GM18511 (cell line): ENCODE measurements around the gene SMO.

Source experiments
- ATAC-seq: cut with Tn5 transposase; IDR thresholded peaks from one replicate; pipeline ENCODE4 v1.9.1; 2021; ENCODE audit warnings: mild to moderate bottlenecking, moderate library complexity; ENCODE audit not compliant: unreplicated experiment

SMO gene

DNA sequence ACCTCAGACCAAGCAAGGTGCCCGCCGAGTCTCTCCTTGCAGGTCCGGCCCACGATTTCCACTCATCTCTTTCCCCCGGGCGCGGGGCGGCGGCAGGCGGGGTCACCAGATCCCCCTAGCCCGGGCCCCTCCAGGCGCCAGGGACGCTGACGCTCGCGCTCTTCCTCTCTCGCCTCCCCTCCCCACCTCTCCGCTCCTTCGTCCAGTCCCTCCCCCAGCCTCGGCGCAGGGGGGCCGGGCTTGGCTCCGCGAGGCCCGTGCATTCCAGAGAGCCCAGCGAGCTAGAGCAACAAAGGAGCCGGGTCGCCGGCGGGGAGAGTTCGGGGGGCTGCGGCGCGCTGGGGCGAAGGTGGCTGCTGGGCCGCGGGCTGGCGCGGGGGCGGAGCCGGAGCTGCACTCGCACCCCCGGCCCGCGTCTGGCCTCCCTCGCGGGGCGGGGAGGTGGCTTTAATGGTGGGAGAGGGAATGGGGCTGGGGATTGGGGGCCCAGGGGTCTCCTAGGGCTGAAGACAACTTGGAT lies at the start of gene SMO:
Gene SMO (plus strand): TSS at position 262 of the 520 bp plus-strand sequence. CDS start 519 bp downstream, outside the sequence.
- ATAC-seq, result peak; percentile 54

DNA sequence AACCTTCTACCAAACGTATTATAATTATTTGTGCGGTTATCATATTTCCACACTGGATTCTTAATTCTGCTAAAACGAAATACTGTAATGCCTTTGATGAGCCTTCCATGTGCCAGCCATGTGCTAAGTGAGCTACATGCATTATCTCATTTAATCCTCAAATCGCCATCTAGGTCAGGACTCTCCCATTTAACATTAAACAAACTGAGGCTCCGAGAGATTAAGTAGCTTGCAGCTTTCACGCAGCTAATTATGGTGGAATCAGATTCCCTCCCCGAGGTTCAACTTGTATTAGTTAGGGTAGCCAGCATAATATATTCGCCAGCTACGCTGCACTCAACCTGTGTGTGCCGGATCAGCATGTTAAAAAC lies 44.7 kb upstream of the SMO start:
- no peak for ATAC-seq

DNA sequence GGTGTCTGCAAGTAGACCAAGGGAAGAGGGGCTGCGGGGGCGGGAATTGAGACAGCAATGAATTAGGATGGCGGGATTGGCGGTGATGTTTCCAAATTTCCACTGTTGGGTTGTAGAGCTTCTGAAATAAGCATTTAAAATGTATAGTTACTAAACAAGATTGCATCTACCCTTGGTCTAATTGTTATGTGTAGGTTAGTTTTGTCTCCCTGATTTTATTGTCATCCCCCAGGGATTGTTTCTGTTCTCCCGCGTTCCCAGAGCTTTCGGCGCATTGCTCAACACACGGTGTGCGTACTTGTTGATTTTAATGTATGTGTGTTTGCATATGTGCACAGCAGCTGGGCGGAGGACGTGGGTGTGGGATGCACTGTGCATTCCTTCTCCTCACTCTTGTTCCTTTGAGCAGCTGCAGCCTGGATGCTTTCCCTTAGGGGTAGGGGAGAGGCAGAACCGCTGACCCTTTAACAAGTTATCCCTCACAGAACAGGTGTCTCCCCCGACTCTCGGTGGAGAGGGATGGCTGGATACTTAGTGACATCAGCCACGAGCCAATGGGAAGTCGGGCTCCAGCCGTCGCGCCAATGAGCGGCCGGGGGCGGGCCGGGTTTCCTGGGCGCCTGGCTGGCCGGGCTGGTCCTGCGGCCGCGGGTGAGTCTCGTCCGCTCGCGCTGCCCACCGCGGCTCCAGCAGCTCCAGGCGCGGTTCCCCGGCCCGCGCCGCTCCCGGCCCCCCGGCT lies 44.2 kb upstream of the SMO start, which contains the start of gene TSPAN33:
Gene TSPAN33 (plus strand): TSS at position 613 of the 739 bp plus-strand sequence. CDS start 274 bp downstream, outside the sequence.
- ATAC-seq, result peak; percentile 76

DNA sequence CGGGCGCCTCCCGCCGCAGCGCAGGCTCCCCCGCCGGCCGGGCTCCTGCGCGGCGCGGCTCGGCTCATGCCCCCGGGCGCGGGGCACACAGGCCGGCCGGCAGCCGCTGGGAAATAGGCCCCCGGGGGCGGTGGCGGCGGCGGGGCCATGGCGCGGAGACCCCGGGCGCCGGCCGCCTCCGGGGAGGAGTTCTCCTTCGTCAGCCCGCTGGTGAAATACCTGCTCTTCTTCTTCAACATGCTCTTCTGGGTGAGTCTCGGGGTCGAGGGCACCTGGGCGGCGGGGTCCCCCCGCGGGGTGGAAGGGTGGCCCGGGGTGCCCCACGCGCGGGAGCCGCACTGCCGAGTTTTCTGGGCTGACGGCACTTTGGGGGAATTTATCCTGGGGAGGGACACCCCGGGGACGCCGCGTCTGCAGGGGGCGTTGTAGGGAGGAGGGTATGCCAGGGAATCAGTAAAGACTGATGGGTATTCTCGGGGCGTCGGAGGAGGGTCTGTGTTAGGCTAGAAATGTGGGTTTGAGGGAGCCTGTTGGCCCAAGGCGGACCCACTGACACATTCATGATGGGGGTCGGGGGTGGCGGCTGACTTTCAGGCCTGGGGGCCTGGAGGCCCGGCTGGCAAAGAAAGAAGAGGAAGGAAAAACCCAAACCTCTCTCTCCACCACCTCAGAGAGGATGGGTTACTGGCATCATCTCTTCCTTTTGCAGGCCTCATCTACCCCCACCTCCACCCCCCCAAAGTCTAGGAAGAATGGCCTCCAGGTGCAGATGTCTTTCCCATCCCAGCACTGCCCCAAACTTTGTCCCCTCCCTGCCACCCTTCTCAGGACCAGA lies 43.4 kb upstream of the SMO start:
- ATAC-seq, result peak; percentile 27

DNA sequence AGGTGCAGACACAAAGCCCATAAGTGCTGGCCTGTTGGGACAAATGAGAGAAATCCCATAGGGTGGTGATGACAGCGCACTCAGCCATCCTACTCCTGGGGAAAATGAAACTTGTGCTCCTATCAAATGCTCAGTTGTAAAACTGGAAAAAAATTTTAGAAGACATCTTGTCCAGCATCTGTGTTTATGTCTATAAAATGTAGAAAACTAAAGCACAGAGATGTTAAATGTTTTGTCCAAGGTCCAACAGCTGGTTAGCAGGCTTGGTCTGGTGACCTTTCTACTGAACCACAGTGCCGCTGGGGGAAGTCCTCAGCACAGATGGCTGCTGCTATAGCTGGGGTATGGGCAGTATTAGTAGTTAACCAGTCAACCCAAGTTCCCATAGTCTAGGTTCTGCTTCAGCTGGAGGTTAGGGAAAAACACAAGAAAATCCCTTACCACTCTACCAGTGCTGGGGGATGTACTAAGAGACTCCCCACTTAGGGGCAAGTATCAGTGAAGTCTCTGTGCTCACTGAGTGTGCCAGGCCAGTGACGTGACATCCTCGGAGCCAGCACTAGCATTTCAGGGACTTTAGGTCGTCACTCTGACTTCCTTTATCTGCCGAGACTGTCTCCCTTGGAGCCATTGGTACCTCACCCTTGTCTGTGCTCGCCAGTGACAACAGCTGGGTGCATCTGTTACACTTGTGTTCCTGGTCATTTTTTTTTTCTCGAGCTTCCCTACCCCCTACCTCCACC lies 42.0 kb upstream of the SMO start:
- ATAC-seq, result peak; percentile 73

DNA sequence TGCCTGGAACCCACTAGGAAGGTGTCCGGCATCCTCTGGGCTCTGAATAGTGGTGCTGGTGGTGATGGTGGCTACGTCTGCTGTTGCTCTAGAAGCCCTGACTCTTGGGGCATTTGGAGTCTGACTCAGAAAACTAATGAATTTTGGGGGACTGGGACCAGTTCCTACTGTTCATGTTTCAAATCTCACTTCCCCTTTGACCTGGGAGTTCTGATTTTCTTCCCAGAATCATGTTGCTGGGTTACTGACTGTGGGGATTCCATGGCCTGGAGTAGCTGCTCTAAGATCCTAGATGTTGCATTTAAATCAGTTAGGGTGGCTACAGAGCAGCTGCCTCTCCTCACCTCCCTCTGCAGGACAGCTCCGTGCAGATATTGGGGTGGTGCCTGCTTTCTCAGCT lies 40.7 kb upstream of the SMO start:
- ATAC-seq, result no peak

DNA sequence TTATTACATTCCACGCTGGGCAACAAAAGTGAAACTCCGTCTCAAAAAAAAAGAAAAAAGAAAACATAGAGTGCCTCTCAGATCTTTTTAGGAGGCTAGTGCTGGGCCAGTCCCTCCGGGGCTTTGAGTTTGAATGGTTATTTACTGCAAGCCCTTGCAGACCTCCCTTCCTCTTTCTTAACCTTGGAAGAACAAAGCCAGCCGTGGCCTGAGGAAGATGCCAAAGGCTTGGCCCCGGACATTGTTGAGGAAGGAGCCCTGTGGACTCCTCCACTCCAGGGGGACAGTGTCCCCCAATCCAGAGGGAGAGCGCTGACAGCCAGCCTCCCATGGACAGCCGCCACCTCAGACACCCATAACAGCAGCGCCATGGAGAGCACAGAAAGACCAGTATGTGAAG lies 38.9 kb upstream of the SMO start:
- ATAC-seq, result no peak

DNA sequence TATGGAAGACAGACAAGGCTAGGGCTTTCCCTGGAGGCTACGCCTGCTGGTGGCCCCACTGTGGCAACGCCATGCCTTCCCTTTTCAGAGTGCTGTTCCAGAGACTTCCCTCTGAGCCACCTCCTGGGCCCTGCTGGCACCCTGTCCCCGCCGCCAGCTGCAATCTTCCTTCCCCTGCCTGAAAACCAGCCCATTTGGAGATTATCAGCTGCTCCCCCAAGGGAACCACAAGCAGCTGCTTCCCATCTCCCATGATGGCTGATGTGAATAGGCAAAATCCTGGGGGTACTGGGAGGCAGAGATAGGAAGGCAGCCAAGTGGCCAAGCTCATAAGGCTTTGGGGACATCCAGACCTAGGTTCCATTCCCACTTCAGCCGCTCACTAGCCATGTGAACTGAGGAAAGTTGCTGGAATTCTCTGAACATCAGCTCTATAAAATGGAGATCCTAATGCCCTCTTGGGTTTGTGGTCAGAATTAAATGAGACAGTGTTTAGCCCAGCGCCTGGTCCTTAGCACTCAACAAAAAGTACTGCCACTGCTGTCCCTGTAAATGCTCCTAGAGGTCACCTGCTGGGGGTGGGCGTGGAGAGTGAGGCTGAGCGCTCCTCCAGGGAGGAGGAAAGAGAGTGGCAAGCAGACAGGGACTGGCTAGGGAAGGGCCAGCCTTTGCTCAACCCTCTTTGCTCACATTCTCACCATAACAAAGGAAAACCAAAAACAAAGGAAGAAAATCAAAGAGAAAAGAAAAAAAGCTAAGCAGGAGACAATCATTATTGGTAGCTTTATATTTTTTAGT lies 38.0 kb upstream of the SMO start:
- no peak for ATAC-seq

DNA sequence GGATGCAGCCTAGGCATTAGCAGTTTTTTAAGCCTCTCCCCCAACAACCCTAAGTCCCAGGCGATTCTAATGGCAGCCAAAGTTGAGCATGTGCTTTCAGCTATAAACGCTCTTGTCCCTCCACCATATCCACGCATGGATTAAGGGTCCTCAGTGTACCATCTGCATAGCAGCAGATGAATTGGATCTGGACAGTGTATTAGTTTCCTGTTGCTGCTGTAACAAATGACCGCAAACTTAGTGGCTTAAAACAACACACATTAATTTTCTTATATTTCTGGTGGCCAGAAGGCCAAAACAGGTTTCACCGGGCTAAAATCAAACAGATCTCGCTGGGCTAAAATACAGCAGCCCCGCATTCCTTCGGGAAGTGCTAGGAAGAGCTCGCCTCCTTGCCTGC lies 30.8 kb upstream of the SMO start:
- no peak for ATAC-seq

DNA sequence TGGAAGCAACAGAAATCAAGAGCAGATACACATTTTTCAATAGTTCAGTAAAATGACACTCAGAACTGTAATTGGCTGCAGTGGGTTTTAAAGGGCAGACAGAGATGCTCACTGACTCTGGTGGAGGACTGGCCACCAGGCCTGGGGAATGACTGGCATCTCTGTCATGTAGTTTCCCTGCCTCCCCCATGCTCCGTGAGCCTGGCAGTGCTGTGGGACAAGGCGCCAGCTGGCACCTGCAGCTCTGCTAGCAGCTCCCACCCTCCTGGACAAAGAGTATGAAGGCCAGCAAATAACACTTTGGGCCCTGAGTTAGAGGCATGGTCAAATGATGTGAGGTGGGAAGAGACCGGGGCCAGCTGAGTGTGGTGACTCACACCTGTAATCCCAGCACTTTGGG lies 28.9 kb upstream of the SMO start:
- no peak for ATAC-seq

DNA sequence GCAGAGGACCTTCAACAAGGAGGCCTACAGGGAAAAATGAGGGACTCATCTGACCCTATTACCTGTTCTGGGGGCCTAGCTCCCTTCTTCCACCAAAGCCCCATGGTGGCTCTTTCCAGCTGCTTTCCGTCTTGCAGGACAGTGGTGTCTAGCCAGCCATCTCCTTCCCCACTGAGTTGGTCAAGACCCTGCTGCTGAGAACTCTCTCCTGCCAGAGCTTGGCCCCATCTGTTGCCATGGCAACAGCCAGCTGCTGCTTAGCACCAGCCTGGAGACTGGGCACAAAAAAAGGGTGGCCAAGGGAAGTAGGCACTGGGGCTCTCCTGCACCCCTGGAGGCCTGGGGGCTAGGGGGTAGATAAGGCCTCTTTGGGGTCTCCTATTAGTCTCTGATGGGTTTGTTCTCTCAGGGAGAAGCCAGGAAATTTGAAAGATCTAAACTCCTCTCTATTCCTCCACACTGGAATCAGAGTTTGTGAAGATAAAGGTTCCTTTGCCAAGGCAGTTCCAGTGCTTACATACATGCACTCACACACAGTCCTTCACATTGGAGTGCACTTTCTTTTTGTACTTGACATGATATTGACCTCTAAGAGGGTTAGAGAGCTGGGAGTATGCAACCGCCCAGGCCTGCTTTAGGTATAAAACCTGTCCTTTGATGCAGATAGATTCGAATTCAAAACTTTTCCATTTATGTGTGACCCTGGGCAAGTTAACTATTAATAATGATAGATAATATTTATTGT lies 28.1 kb upstream of the SMO start:
- no peak for ATAC-seq

DNA sequence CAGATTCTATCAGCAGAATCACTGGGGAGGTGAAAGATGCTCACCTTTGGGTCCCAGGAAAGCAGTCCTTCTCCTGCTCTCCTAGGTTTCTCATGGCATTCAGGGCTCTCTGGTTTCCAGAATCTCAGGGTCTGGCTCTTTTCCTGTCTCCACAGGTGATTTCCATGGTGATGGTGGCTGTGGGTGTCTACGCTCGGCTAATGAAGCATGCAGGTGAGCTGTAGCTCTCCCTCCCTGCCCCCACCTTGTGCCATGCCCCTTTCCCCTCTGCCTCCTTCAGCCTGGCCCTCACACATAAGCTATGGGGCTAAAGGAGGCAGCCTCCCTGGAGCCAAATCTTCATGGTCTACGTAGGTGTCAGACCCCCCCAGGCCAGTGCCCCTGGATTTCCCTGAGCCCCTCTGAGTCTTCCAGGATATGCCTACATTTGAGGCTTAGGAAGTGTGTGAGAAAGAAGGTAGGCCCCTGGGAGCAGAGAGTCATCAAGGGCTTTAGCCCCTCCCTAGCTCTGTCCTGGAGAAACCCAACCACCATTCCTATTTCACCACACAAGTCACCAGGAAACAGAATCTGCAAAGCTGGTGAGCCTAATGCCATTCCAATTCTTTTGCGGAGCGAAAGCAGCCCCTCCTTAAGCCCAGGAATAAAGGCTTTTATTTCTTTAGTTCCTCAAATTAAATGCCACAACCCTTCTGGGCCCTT lies 26.8 kb upstream of the SMO start:
- ATAC-seq, result no peak

DNA sequence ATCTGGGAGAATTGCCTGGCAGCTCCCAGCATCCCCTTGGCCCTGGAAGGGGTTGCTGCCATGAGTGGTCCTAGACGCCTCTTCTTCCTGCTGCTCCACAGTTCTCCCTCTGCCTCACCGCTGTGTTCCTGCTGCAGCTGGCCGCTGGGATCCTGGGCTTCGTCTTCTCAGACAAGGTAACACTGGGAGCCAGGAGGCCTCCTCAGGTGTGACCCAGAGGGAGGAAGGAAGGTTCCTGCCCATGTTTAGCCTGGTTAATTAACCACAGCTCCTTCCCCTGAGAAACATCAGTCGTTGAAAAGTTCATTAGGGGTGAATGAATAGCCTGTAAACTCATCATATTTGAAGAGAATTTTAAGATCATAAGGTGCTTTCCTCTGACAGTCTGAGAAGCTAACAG lies 25.7 kb upstream of the SMO start:
- ATAC-seq, result no peak

DNA sequence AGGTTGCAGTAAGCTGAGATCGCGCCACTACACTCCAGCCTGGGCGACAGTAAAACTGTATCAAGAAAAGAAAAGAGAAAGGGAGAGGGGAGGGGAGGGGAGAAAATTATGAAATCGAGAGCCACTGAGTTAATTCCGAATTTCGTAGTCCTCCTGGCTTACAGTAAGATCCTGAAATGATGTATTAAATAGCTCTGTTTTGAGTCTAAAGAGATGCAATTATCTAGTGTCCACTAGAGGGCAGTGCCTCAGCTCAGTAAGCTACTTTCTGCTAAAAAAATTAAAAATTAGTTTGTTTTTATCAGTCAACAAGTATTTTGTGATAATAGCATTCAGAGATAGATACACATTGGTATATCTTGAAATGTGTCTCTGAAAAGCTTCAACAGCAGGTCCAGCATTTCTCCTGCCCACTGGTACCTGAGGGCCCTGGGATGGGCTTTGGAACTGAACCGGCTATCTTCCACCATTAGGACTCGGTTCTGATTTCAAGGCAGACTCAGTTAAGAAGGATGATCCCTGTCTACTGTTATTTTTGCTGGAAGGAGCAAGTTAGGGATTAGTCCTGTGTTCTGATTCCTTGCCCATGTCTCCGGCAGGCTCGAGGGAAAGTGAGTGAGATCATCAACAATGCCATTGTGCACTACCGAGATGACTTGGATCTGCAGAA lies 24.4 kb upstream of the SMO start:
- no peak for ATAC-seq

DNA sequence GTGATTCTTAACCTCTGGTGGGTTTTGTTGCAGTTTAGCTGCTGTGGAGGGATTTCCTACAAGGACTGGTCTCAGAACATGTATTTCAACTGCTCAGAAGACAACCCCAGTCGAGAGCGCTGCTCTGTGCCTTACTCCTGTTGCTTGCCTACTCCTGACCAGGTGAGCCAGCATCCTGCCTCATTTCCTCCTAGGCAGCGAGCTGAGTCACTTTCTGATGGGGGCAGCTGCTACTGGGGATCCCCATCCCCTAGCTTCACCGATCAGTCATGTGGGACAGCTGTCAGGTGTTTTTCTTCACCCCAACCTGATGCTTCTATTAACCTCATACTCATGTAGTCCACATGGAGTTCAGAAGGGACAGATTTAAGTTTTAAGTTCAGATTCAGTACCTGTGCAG lies 21.7 kb upstream of the SMO start:
- no peak for ATAC-seq

DNA sequence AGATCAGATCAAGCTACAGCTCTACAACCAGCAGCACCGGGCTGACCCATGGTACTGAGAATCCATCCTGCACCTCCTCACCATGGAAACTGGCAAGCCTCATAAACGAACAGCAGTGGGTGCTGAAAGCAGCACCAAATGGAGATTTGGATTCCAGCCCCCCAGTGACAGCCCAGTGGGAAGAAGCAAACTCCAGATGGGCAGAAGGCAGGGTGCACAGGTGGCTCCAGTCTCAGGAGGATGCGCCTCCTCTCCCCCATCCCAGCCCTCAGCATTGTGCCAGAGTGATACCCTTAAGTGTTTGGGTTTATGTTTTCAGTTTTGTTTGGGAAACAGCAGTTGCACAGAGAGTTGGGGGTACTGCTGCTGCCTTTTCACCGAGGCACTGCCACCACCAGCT lies 20.6 kb upstream of the SMO start:
- no peak for ATAC-seq

DNA sequence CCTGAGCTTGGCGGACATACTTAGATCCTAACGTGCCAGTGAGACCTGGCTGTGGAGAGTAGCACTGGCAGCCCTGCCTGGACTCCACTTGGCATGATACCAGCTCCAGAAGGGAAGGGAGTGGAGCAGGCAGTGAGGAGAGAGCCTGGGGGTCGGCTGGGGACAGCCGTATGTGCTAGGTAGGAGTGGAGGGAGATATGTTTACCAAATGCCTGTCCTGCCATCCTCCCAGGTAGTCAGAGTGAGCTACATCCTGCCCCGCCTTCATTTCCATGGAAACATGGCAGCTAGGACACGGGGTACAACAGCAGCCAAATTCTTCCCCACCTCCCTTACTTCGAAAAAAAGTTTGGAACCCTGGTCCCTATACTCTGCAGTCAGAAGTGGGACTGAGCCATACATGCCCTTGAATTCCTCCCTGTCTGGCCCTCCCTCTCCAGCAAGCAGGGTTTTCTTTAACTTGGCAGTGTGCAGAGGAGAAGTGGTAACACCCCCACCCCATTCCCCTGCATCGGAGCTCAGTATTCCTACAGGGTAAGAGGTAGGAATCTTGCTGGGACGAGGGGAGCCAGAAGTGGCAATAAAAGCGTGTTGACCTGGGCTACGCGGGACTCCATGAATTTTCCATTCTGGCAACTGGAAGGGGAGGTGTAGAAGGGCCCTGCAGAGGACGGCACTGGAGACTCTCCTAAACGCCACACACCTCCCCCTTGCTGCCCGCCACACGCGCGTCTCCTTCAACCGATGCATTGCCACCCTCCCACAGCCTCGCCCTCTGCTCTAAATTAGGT lies 20.0 kb upstream of the SMO start:
- ATAC-seq, result no peak

DNA sequence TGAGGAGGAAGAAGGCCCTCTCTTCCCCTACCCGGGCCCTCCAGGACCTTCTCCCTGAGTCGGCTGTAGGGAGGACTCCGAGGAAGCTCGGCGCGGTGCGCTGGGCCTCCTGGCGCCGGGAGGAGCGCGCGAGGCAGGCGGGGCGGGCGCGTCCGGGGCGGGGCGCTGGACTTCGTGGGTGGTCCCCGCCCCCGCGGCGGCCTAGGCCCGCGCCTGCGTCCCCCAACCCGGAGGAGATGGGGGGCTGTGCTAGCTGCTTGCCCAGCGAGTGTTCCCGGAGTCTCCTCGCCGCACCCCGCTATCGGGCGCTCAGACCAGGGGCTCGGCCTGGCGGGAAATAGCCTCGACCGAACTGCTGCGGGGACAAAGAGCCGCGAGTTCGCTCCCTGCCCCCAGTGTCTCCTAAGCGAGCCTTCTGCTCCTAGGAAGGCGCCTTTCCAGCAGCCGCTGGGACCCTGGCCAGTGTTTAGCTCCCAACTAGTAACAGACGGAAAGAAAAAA lies 19.2 kb upstream of the SMO start:
- ATAC-seq, result no peak
